Measurements from ENCODE around the gene CCHCR1. TPM values are rescaled to one million over a fixed set of nuclear protein-coding genes. Genes with fewer than 3 reads are reported as not detected.
"Not testable (repeated sequence)": the region's sequence is repeated elsewhere in the genome, so short reads cannot be mapped to it uniquely, and the experiment has no call there.

CCHCR1 gene
- total RNA-seq, 1 donor from 2014 or later, result 12.5 TPM

DNA sequence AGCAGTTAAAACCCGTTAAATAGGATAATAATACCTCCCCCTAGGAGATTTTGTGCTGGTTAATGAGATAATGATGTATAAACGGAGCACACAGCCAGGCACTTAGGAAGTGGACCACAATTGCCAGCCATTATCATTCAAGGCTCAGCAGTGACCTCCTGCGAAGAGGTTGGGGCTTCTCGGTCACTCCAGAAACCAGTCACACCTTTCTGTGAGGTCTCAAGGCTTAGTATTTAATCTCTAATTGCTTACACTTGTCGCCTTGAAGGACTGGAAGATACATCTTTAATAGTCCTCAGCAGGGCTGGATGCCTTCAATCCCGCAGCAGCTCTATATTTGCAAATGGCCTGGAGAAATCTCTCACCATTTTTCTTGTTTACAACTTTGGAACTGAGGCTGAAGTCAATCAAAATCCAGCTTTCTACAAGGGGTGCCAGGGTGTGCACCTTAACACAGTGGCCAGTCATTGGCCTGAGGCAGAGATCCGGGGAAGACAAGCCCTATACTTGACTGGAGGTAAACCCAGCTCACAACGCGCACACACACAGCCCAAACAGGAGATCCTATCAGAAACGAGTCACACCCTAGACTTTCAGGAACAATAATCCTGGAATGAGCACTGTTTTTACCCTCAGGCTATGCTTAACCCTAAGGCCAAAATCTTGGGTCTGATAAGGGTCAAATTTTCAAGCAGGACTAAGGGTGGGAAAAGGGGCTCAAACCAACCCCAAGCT, 11.7 kb upstream of the CCHCR1 start:
- H3K4me1 ChIP-seq, result no peaks in the 10 kb centered on the region
- no peak for ATAC-seq
- no peak overlapping the region for H3K27ac ChIP-seq
- no peaks in the 10 kb centered on the region for H3K9me3 ChIP-seq
- TF ChIP-seq CTCF (IDR thresholded peaks at IDR 0.05), result no peak
- DNase-seq, result no peak
- intact Hi-C loops (cut with DNase I), result no loop called here
- no peaks in the 10 kb centered on the region for H3K36me3 ChIP-seq
- H3K27me3 ChIP-seq, result no peaks in the 10 kb centered on the region
- H3K4me3 ChIP-seq, result no peak overlapping the region

DNA sequence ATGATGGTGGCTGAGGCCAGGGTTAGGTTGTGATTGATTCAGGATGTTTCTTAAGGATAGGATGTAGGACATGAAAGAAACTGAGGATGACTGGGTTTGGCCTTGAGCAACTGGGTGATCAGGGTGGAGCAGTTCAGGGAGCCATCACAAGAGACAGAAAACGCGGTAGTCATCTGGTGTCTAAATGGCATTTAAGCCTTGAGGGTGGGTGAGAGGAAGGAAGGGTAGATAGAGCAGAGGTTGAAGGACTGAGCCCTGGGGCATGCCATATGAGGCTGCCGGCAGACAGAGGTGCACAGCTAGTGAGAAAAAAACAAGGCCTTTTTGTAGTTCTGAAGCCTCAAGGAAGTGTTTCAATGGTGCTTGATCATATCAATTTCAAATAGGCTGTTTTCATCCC, 11.0 kb upstream of the CCHCR1 start:
- TF ChIP-seq CTCF (IDR thresholded peaks at IDR 0.05), result no peak
- H3K27ac ChIP-seq, result no peak overlapping the region
- no peak for DNase-seq
- H3K9me3 ChIP-seq, result no peaks in the 10 kb centered on the region
- no peak overlapping the region for H3K4me3 ChIP-seq
- H3K36me3 ChIP-seq, result no peaks in the 10 kb centered on the region
- H3K4me1 ChIP-seq, result no peaks in the 10 kb centered on the region
- no peaks in the 10 kb centered on the region for H3K27me3 ChIP-seq
- ATAC-seq, result no peak
- intact Hi-C loops (cut with DNase I), result no loop called here

DNA sequence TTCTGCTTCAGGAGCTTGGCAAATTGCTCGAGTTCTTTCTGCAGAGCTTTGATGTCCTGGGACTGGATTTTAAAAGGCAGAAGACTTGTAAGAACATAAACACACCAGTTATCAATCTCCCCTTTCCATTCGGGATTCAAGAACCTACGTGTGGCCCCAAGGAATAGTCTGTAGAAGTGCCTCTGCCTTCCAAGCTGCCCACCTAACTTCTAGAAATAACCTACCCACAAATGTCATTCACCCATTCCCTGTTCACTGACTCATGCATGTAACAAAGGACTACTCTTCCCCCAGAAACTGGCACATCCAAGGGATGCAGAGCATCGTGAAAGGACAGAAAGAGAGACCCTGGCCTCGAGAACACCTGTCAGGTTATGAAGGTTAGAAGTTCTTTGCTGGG, 8.4 kb upstream of the CCHCR1 start:
- intact Hi-C loops (cut with DNase I), result no loop called here
- no peaks in the 10 kb centered on the region for H3K9me3 ChIP-seq
- H3K36me3 ChIP-seq, result no peaks in the 10 kb centered on the region
- H3K27ac ChIP-seq, result no peak overlapping the region
- DNase-seq, result no peak
- TF ChIP-seq CTCF (IDR thresholded peaks at IDR 0.05), result no peak
- no peak for ATAC-seq
- H3K27me3 ChIP-seq, result no peaks in the 10 kb centered on the region
- H3K4me3 ChIP-seq, result no peak overlapping the region
- H3K4me1 ChIP-seq, result no peaks in the 10 kb centered on the region

DNA sequence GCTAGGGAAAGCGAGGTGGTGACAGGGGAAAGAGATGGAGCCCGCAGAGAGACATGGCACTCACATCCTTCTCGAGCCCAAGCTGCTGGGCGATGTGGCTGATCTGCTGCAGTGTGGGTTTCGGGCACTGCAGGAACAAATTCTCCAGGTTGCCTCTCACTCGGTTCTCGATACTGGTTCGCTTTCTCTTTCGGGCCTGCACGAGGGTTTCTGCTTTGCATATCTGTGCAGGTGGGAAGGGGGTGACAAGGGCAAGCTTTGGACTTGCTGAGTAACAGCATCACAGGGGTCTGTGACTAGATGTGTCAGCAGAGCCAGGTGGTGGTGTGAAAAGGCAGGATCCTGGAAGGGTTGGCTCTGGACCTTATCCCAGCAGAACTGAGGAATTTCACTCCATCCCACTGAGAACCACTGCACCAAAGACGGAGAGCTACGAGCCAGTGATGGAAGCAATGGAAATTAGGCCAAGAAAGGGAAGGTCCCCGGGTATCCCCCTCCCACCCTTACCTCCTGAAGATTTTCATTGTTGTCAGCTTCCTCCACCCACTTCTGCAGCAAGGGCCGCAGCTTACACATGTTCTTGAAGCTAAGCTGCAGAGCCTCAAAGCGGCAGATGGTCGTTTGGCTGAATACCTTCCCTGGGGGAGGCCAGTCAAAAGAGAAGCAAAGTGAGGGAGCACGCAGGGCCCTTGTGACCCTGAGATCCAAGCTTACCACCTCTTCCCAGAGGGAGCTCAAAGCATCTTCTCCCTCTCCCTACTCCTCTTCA, 7.6 kb upstream of the CCHCR1 start:
- H3K27ac ChIP-seq; H3K4me3 ChIP-seq; DNase-seq; ATAC-seq; H3K27me3 ChIP-seq; H3K4me1 ChIP-seq; intact Hi-C loops (cut with DNase I); H3K9me3 ChIP-seq; H3K36me3 ChIP-seq: not testable (repeated sequence)

DNA sequence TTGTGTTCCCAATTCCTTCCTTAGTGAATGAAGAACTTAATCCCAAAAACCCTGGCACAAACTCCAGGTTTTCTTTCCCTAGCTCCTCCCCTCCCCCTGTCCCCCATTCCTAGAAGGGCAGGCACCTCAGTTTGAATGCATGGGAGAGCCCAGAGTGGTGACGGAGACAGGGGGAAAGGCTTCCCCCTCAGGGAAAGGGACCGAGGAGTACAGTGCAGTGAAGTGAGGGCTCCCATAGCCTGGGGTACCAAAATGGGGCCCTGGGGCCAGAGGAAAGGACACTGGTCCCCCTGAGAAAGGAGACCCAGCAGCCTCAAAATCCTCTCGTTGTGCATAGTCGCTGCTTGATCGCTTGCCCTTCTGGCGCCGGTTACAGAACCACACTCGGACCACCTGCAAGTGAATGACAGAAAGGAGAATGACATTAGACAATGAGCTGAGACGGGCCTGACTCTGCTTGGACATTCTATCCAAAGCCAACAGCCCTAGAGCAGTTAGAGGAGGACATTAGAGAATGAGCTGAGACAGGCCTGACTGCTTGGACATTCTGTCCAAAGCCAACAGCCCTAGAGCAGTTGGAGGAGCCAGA, 7.0 kb upstream of the CCHCR1 start:
- H3K4me3 ChIP-seq; H3K27me3 ChIP-seq; H3K9me3 ChIP-seq; DNase-seq; H3K4me1 ChIP-seq; H3K36me3 ChIP-seq; ATAC-seq; H3K27ac ChIP-seq; intact Hi-C loops (cut with DNase I): not testable (repeated sequence)

DNA sequence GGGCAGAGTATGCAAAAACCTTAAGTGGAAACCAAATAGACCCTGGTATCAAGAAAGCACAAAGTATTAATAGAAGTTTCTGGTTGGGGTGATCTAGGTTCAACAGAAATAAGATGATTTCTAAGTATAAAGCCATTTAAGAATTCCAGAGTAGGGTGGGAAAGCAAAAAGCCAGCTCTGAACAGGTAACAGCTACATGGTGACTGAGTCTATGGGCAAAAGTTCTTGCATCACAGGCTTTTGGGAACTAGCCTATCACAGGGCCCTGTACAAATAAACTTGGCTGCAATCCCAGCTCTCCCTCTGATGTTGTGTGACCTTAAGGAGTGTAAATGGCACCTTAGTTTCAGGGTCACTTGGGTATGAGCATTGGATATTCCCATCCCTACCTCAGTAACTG, 6.3 kb upstream of the CCHCR1 start:
- DNase-seq (no peak), ATAC-seq (peak; percentile 68)
- TF ChIP-seq CTCF (IDR thresholded peaks at IDR 0.05), result no peak
- intact Hi-C loops (cut with DNase I), result no loop called here
- no peaks in the 10 kb centered on the region for H3K9me3 ChIP-seq
- H3K4me1 ChIP-seq, result peaks cover 2% of the 10 kb centered on the region
- no peaks in the 10 kb centered on the region for H3K36me3 ChIP-seq
- H3K4me3 ChIP-seq, result no peak overlapping the region
- no peak overlapping the region for H3K27ac ChIP-seq
- H3K27me3 ChIP-seq, result no peaks in the 10 kb centered on the region
